Gastroesophageal sphincter (tissue), 4 donors: Measurements from ENCODE around the gene TSHZ2. TPM values are rescaled to one million over a fixed set of nuclear protein-coding genes. Genes with fewer than 3 reads are reported as not detected.

Experiments
- ATAC-seq: fragments of 150-250 bp; one replicate; pipeline ENCODE4 v1.9.1; 2016; ENCODE audit warnings: mild to moderate bottlenecking, moderate library complexity
- H3K27ac ChIP-seq, 4 donors: fragments of 200-600 bp; sonication (generic) in 3 of 4; 1 replicate in 3 of 4; 2 replicates in 1 of 4; pipeline ENCODE4 v1.5.1; 2016 to 2019
- H3K27me3 ChIP-seq: fragments of 200-600 bp; sonication (generic); one replicate; pipeline ENCODE4 v1.5.1; 2019
- H3K36me3 ChIP-seq, 2 donors: fragments of 200-600 bp; sonication (generic); one replicate each; pipeline ENCODE4 v1.5.1; 2019; ENCODE audit warnings: control low read depth in 1 of 2
- H3K4me1 ChIP-seq, 3 donors: fragments of 200-600 bp; sonication (generic); 1 replicate in 2 of 3; 2 replicates in 1 of 3; pipeline ENCODE4 v1.5.1; 2016 to 2019; ENCODE audit warnings: control low read depth in 2 of 3
- H3K4me3 ChIP-seq, 2 donors: fragments of 200-600 bp; sonication (generic); one replicate each; pipeline ENCODE4 v1.5.1; 2019; ENCODE audit warnings: mild to moderate bottlenecking in 1 of 2, moderate library complexity in 1 of 2
- H3K9me3 ChIP-seq, 3 donors: fragments of 200-600 bp; sonication (generic); one replicate each; pipeline ENCODE4 v1.5.1; 2017 to 2019; ENCODE audit warnings: control low read depth in 2 of 3
- CTCF ChIP-seq, 4 experiments: fragments of 200-600 bp in 2 of 4; fragments of 450-650 bp in 2 of 4; sonication (generic) in 1 of 4; IDR thresholded peaks; one replicate each; pipeline ENCODE4 v1.5.1; 2017 to 2019; ENCODE audit warnings: antibody characterized with exemption in 4 of 4, mild to moderate bottlenecking in 2 of 4, moderate library complexity in 2 of 4
- EP300 ChIP-seq: sonication (generic); formaldehyde crosslinking; IDR thresholded peaks from one replicate; pipeline ENCODE4 v1.6.1; 2017; ENCODE audit warnings: antibody characterized with exemption, mild to moderate bottlenecking
- POLR2A ChIP-seq, 2 donors: fragments of 450-650 bp; IDR thresholded peaks; one replicate each; pipeline ENCODE4 v1.6.1; 2017; ENCODE audit warnings: antibody characterized with exemption in 2 of 2, mild to moderate bottlenecking in 2 of 2, moderate library complexity in 1 of 2
- POLR2AphosphoS5 ChIP-seq: sonication (generic); formaldehyde crosslinking; IDR thresholded peaks from one replicate; pipeline ENCODE4 v1.6.1; 2017; ENCODE audit warnings: antibody characterized with exemption
- WGBS, 2 donors: methylation state at CpG; one replicate each; pipeline ENCODE4 v1.1.5; 2018; ENCODE audit warnings: low coverage in 1 of 2; 5-methylcytosine and 5-hydroxymethylcytosine counted together
- total RNA-seq, 4 donors: library from RNA; depleted of rRNA; stranded (reverse); fragments of >200 nt; gene quantifications; one replicate each; pipeline ENCODE4 v1.1.0, GENCODE V29; 2016

Gene TSHZ2
- total RNA-seq, 4 donors from 2014 or later, result 9.9 to 21.3 (median 12.2) TPM

GRCh38 chr20:53130795-53131194, 158.6 kb downstream of the TSHZ2 start:
- no peak for ATAC-seq
- 37 to 51% methylated on average over 2 to 3 of the region's 3 CpGs for WGBS, 2 donors

GRCh38 chr20:53133125-53133524, 161.0 kb downstream of the TSHZ2 start:
- WGBS, 2 donors, result 70% methylated on average over 4 of the region's 4 CpGs
- ATAC-seq, result no peak
- no peaks in the 10 kb centered on the region for H3K36me3 ChIP-seq

More at GRCh38 chr20:53130795-53131194, 158.6 kb downstream of the TSHZ2 start:
- Histone ChIP-seq H3K9me3 (no peaks in the 10 kb centered on the region), H3K4me1 (no peaks in the 10 kb centered on the region), H3K27me3 (no peaks in the 10 kb centered on the region), H3K27ac (no peak overlapping the region), H3K36me3 (no peaks in the 10 kb centered on the region), H3K4me3 (no peak overlapping the region)
- TF ChIP-seq POLR2A (IDR thresholded peaks at IDR 0.05) (no peak), EP300 (no peak), POLR2AphosphoS5 (no peak), CTCF (IDR thresholded peaks at IDR 0.05) (no peak)

GRCh38 chr20:53133628-53134027, 161.5 kb downstream of the TSHZ2 start:
- Histone ChIP-seq H3K36me3 (no peaks in the 10 kb centered on the region), H3K4me1 (no peaks in the 10 kb centered on the region), H3K27ac (no peak overlapping the region), H3K4me3 (no peak overlapping the region), H3K27me3 (no peaks in the 10 kb centered on the region), H3K9me3 (no peaks in the 10 kb centered on the region)
- TF ChIP-seq EP300 (no peak), POLR2A (IDR thresholded peaks at IDR 0.05) (no peak), CTCF (IDR thresholded peaks at IDR 0.05) (no peak), POLR2AphosphoS5 (no peak)
- ATAC-seq, result no peak
- WGBS, 2 donors, result 72 to 82% methylated on average over 3 to 4 of the region's 4 CpGs

More at GRCh38 chr20:53133125-53133524, 161.0 kb downstream of the TSHZ2 start:
- no peak overlapping the region for H3K4me3 ChIP-seq
- no peak overlapping the region for H3K27ac ChIP-seq
- TF ChIP-seq POLR2A (IDR thresholded peaks at IDR 0.05) (no peak), POLR2AphosphoS5 (no peak), CTCF (IDR thresholded peaks at IDR 0.05) (no peak), EP300 (no peak)
- no peaks in the 10 kb centered on the region for H3K9me3 ChIP-seq
- H3K27me3 ChIP-seq, result no peaks in the 10 kb centered on the region
- H3K4me1 ChIP-seq, result no peaks in the 10 kb centered on the region

- H3K4me3 ChIP-seq, result no peak overlapping the region
- TF ChIP-seq POLR2AphosphoS5, result no peak
- no peak for TF ChIP-seq EP300
- H3K4me1 ChIP-seq, result no peaks in the 10 kb centered on the region
- ATAC-seq, result no peak
- no peaks in the 10 kb centered on the region for H3K36me3 ChIP-seq
- H3K9me3 ChIP-seq, result no peaks in the 10 kb centered on the region
- H3K27ac ChIP-seq, result no peak overlapping the region
- no peaks in the 10 kb centered on the region for H3K27me3 ChIP-seq
Observed at GRCh38 chr20:53136473-53136872, 164.3 kb downstream of the TSHZ2 start.

- Histone ChIP-seq H3K4me3 (no peak overlapping the region), H3K27ac (no peak overlapping the region), H3K9me3 (no peaks in the 10 kb centered on the region), H3K36me3 (no peaks in the 10 kb centered on the region), H3K4me1 (no peaks in the 10 kb centered on the region), H3K27me3 (no peaks in the 10 kb centered on the region)
- 79 to 85% methylated on average over 3 of the region's 3 CpGs for WGBS, 2 donors
- ATAC-seq, result no peak
- TF ChIP-seq EP300, result no peak
- no peak for TF ChIP-seq CTCF (IDR thresholded peaks at IDR 0.05)
- no peak for TF ChIP-seq POLR2A (IDR thresholded peaks at IDR 0.05)
- no peak for TF ChIP-seq POLR2AphosphoS5
Observed at GRCh38 chr20:53138454-53139262, 166.5 kb downstream of the TSHZ2 start.
